ENCODE results near the gene FAM181A. TPM values are rescaled to one million over a fixed set of nuclear protein-coding genes. Genes with fewer than 3 reads are reported as not detected.

Gene FAM181A
- total and polyA plus RNA-seq, 4 donors, result not detected

DNA sequence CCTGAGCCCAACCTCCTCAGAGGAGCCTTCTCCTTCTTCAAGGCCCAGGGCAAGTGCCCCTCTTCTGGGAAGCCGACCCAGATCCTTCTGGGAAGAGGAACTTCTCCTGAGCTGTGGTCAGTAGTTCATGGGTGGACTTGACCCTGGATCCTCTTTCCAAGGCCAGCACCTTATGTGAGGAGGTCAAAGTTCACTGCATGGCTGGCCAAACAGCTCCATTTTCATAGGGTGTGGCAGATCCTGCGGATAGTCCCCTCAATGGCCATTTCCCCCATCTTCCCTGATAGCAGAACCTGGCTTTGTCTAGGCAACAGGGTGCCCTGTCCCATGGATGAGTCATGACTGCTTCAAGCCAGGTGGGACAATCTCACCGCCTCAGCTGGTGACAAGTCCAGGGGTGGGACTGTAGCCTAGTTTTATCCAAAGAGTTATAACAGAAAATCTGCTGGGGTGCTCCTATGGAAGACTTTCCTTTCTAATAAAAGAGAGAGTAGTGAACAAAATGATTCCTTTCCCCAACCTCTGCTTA, 38.9 kb downstream of the FAM181A start:
- 95 to 96% methylated on average over 3 of the region's 3 CpGs for WGBS, 2 donors
- Histone ChIP-seq H3K27ac (ENCODE audit: low read depth in 1 of 2, low read length in 2 of 2) (peak overlapping the region; percentile 87 to 99), H3K4me3 (ENCODE audit: low read length in 2 of 2) (no peak overlapping the region), H3K9me3 (ENCODE audit: control insufficient read depth, low read length) (no peaks in the 10 kb centered on the region), H3K36me3 (ENCODE audit: control insufficient read depth in 1 of 2, insufficient read depth in 2 of 2, low read length in 1 of 2) (peaks cover 0 to 5% of the 10 kb centered on the region in 2 donors), H3K4me1 (ENCODE audit: control insufficient read depth in 1 of 2, insufficient read depth in 2 of 2, low read length in 2 of 2) (peaks cover 0 to 3% of the 10 kb centered on the region in 2 donors), H3K27me3 (ENCODE audit: control insufficient read depth in 1 of 2, insufficient read depth in 2 of 2, low read length in 1 of 2) (no peaks in the 10 kb centered on the region)
- DNase-seq (no peak), ATAC-seq (ENCODE audit: low FRiP score) (no peak)
- intact Hi-C loops (cut with DNase I), result no loop called here

DNA sequence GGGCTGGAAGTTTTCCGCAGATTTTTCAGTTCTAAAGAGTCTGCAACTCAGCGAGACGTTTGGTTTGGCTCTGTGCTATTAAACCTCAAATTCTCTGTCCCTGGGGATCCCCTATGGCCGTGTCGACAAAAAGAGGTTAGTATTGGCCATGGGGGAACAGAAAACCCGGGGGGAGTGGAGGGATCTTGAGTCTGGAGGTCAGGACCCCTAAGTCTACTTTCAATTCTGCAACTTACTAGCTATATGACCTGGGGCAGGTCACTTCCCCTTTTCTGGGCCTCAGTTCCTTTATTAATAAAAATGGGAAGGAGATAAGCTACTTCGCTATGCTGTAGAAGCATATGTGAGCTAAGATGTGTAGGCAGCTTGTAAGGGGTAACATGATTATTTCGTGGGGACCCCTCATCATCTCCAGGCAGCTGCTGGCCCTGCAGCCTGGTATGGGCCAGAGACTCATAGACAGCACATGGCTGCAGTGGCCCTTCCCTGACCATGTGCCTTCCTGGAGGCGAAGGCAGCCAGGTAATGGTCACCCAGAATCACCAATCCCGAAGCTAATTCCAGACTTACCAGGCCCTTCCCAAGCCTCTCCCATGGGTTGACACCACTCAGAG, 40.6 kb downstream of the FAM181A start:
- intact Hi-C loops (cut with DNase I), result no loop called here
- no peaks in the 10 kb centered on the region for H3K27me3 ChIP-seq (ENCODE audit: control insufficient read depth in 1 of 2, insufficient read depth in 2 of 2, low read length in 1 of 2)
- no peak for DNase-seq
- no peak overlapping the region for H3K4me3 ChIP-seq (ENCODE audit: low read length in 2 of 2)
- peak overlapping the region; percentile 62 to 81 for H3K27ac ChIP-seq (ENCODE audit: low read depth in 1 of 2, low read length in 2 of 2)
- H3K4me1 ChIP-seq (ENCODE audit: control insufficient read depth in 1 of 2, insufficient read depth in 2 of 2, low read length in 2 of 2), result peaks cover 0 to 3% of the 10 kb centered on the region in 2 donors
- H3K9me3 ChIP-seq (ENCODE audit: control insufficient read depth, low read length), result no peaks in the 10 kb centered on the region
- 32 to 40% methylated on average over 10 of the region's 10 CpGs for WGBS, 2 donors
- peaks cover 0 to 5% of the 10 kb centered on the region in 2 donors for H3K36me3 ChIP-seq (ENCODE audit: control insufficient read depth in 1 of 2, insufficient read depth in 2 of 2, low read length in 1 of 2)
- no peak for ATAC-seq (ENCODE audit: low FRiP score)

DNA sequence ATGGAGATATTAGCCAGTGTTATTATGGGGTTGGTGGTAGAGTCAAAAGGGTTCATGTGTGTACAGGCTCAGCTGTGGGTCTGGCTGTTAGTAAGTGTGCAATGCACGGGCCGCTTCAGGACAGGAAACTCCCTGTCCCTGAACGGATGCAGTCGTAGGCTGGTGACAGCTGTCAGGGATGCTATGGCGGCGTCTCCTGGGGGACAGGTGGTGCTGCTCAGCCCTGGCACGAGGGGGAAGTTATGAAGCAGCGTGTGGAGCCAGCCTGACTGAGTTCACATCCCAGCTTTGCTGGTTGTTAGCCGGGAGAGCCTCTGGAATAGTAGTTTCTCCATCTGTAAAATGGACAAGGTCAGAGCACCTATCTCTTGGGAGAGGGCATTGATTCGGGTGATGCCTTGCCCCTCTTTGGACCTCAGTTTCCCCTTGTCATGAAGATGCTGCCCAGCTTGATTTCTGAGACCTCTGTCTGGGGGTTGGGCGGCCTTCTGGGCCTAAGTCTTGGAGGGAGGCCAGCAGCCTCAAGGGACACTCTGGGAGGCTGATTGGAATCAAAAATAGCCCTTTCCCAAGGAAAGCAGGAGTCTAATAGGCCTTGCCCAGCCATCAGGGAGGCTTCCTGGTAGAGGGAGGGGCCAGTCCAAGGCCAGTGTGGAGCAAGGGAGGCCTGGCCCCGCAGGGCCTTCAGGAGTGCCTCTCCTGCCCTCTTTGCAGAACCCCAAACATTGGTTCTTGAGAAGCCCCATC, 42.1 kb downstream of the FAM181A start:
- Histone ChIP-seq H3K36me3 (ENCODE audit: control insufficient read depth in 1 of 2, insufficient read depth in 2 of 2, low read length in 1 of 2) (peaks cover 0 to under 1% of the 10 kb centered on the region in 2 donors), H3K27ac (ENCODE audit: low read depth in 1 of 2, low read length in 2 of 2) (peak overlapping the region; percentile 72 to 91), H3K4me3 (ENCODE audit: low read length in 2 of 2) (no peak overlapping the region), H3K4me1 (ENCODE audit: control insufficient read depth in 1 of 2, insufficient read depth in 2 of 2, low read length in 2 of 2) (peaks cover 0 to 6% of the 10 kb centered on the region in 2 donors), H3K27me3 (ENCODE audit: control insufficient read depth in 1 of 2, insufficient read depth in 2 of 2, low read length in 1 of 2) (no peaks in the 10 kb centered on the region), H3K9me3 (ENCODE audit: control insufficient read depth, low read length) (no peaks in the 10 kb centered on the region)
- intact Hi-C loops (cut with DNase I), result no loop called here
- ATAC-seq (ENCODE audit: low FRiP score) (peak; percentile 67), DNase-seq (peak in 1 of 2 donors; percentile 67)
- 46 to 50% methylated on average over 12 of the region's 12 CpGs for WGBS, 2 donors

DNA sequence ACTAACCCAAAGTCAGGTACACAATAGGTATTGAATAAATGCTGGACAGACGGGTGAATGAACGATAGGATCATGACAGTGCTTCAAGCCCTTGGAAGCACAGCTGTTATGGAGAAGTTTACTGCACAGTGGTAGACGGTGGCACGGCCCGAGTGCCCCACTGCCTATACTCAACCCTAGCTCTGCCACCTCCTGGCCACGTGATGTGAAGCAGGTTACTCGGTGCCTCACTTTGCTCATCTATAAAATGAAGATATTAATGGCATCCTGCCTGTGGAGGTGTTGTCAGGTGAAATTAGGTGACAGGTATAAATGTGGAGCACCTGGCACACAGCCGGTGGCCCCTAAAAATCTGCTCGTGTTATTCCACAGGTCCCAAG, 43.4 kb downstream of the FAM181A start:
- intact Hi-C loops (cut with DNase I), result no loop called here
- no peaks in the 10 kb centered on the region for H3K9me3 ChIP-seq (ENCODE audit: control insufficient read depth, low read length)
- H3K4me1 ChIP-seq (ENCODE audit: control insufficient read depth in 1 of 2, insufficient read depth in 2 of 2, low read length in 2 of 2), result peaks cover 0 to 6% of the 10 kb centered on the region in 2 donors
- 37 to 48% methylated on average over 9 of the region's 9 CpGs for WGBS, 2 donors
- peak overlapping the region; percentile 71 to 91 for H3K27ac ChIP-seq (ENCODE audit: low read depth in 1 of 2, low read length in 2 of 2)
- H3K4me3 ChIP-seq (ENCODE audit: low read length in 2 of 2), result no peak overlapping the region
- H3K36me3 ChIP-seq (ENCODE audit: control insufficient read depth in 1 of 2, insufficient read depth in 2 of 2, low read length in 1 of 2), result no peaks in the 10 kb centered on the region
- no peak for ATAC-seq (ENCODE audit: low FRiP score)
- H3K27me3 ChIP-seq (ENCODE audit: control insufficient read depth in 1 of 2, insufficient read depth in 2 of 2, low read length in 1 of 2), result no peaks in the 10 kb centered on the region
- DNase-seq, result no peak

DNA sequence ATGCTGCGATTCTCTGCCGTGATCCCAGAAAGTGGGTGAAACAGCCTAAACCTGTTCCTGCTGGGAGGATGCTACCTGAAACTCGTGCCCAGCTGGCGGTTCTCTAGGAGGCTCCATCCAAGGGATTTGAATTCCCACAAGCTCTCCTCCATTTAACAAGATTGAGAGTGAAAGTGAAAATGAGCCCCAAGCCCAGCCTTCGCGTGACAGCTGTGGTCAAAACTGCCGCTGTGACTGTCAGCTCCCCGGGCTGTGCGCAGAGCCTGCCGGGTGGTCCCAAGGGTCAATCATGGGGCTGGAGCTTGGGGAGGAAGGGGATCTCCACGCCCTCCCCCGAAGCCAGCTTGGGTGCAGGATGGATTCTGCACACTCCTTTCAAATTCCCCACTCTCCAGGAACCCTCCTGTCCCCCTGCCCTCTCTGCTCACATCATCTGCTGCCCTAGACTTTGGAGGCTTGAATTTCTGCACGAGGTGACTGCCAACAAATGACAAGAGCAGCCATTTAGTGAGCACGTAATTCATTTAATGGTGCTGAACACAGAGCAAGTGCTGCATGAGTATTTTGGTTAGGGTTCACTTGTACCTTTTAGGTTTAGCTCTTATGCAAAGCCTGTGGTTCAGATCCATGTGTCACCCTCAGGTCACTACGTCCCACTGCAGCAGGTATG, 44.0 kb downstream of the FAM181A start:
- H3K4me1 ChIP-seq (ENCODE audit: control insufficient read depth in 1 of 2, insufficient read depth in 2 of 2, low read length in 2 of 2), result peaks cover 0 to 3% of the 10 kb centered on the region in 2 donors
- intact Hi-C loops (cut with DNase I), result no loop called here
- WGBS, 2 donors, result 59 to 66% methylated on average over 15 of the region's 15 CpGs
- H3K36me3 ChIP-seq (ENCODE audit: control insufficient read depth in 1 of 2, insufficient read depth in 2 of 2, low read length in 1 of 2), result no peaks in the 10 kb centered on the region
- H3K9me3 ChIP-seq (ENCODE audit: control insufficient read depth, low read length), result no peaks in the 10 kb centered on the region
- ATAC-seq (ENCODE audit: low FRiP score) (no peak), DNase-seq (no peak)
- H3K27me3 ChIP-seq (ENCODE audit: control insufficient read depth in 1 of 2, insufficient read depth in 2 of 2, low read length in 1 of 2), result no peaks in the 10 kb centered on the region
- no peak overlapping the region for H3K4me3 ChIP-seq (ENCODE audit: low read length in 2 of 2)
- H3K27ac ChIP-seq (ENCODE audit: low read depth in 1 of 2, low read length in 2 of 2), result peak overlapping the region; percentile 38 to 71

DNA sequence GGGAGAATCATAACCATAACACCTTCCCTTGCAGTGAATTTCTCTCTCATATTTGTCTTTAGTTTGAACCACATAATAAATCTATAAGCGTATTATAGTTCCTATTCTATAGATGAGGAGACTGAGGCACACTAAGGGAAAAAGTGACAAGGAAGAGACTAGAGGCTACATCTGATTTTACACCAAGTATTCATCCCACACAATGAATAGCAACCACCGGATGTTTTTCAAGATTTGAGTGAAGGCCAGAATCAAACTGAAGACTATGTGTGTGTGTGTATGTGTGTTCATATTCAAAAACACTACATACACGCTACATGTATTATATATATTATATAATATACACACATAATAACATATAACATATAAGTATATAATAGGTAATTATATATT, 44.5 kb downstream of the FAM181A start:
- H3K27ac ChIP-seq (ENCODE audit: low read depth in 1 of 2, low read length in 2 of 2), result peak overlapping the region in 1 of 2 donors; percentile 38
- no peaks in the 10 kb centered on the region for H3K36me3 ChIP-seq (ENCODE audit: control insufficient read depth in 1 of 2, insufficient read depth in 2 of 2, low read length in 1 of 2)
- no peak overlapping the region for H3K4me3 ChIP-seq (ENCODE audit: low read length in 2 of 2)
- DNase-seq (no peak), ATAC-seq (ENCODE audit: low FRiP score) (no peak)
- H3K9me3 ChIP-seq (ENCODE audit: control insufficient read depth, low read length), result no peaks in the 10 kb centered on the region
- peaks cover 0 to 3% of the 10 kb centered on the region in 2 donors for H3K4me1 ChIP-seq (ENCODE audit: control insufficient read depth in 1 of 2, insufficient read depth in 2 of 2, low read length in 2 of 2)
- whole genome bisulfite sequencing, 2 donors, result 43 to 68% methylated on average over 3 of the region's 3 CpGs
- H3K27me3 ChIP-seq (ENCODE audit: control insufficient read depth in 1 of 2, insufficient read depth in 2 of 2, low read length in 1 of 2), result no peaks in the 10 kb centered on the region
- intact Hi-C loops (cut with DNase I), result no loop called here

DNA sequence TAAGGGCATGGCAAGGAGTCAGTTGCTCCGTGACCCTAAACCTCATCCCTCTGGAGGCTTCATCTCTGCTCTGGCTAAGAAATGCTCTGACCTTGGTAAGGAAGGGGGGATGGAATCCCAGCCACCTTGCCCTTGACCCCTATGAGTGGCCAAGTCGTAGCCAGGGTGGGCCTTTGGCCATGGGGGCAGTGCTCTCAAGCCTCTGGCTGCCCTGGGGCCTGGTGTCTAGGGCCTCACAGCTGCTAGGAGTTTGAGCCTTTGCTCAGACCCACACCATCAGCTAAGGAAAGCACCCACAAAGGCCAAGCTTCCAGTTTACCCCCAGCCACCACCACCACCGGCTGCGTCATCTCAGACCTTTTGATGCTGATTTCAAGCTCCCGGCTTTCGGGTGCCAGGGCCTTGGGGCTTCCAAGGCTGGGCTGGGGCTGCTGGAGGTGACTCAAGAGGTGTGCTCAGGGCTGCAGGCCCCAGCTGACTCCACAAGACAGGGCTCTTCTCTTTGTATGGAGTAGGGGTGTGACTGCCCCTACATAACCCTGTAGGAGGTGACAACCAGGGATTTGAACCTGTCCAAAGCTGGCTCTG, 45.6 kb downstream of the FAM181A start:
- DNase-seq (no peak), ATAC-seq (ENCODE audit: low FRiP score) (no peak)
- H3K4me1 ChIP-seq (ENCODE audit: control insufficient read depth in 1 of 2, insufficient read depth in 2 of 2, low read length in 2 of 2), result peaks cover 0 to 3% of the 10 kb centered on the region in 2 donors
- H3K9me3 ChIP-seq (ENCODE audit: control insufficient read depth, low read length), result no peaks in the 10 kb centered on the region
- 54 to 59% methylated on average over 6 of the region's 6 CpGs for WGBS, 2 donors
- H3K36me3 ChIP-seq (ENCODE audit: control insufficient read depth in 1 of 2, insufficient read depth in 2 of 2, low read length in 1 of 2), result no peaks in the 10 kb centered on the region
- no peak overlapping the region for H3K4me3 ChIP-seq (ENCODE audit: low read length in 2 of 2)
- no peaks in the 10 kb centered on the region for H3K27me3 ChIP-seq (ENCODE audit: control insufficient read depth in 1 of 2, insufficient read depth in 2 of 2, low read length in 1 of 2)
- intact Hi-C loops (cut with DNase I), result no loop called here
- peak overlapping the region; percentile 3 to 4 for H3K27ac ChIP-seq (ENCODE audit: low read depth in 1 of 2, low read length in 2 of 2)

DNA sequence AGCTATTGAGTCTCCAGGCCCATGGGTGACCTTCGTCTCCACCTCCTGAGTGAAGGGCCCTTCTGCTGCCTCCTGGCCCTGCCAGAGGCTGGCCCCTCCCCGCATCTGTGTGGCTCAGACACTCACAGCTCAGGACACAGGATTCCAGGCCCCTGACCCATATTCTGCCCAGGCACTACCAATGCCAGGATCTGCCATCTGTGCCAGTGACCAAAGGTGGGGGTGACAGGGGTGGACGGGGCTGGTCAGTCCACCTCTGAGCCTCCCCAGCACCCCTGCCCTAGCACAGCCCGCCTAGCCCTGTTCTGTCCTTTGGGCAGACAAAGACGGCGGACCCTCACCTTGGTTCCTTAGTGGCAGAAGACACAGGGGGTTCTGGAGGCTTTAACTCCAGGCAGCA, 46.5 kb downstream of the FAM181A start:
- peak overlapping the region in 1 of 2 donors; percentile 30 for H3K27ac ChIP-seq (ENCODE audit: low read depth in 1 of 2, low read length in 2 of 2)
- H3K9me3 ChIP-seq (ENCODE audit: control insufficient read depth, low read length), result no peaks in the 10 kb centered on the region
- peaks cover 0 to 3% of the 10 kb centered on the region in 2 donors for H3K4me1 ChIP-seq (ENCODE audit: control insufficient read depth in 1 of 2, insufficient read depth in 2 of 2, low read length in 2 of 2)
- WGBS, 2 donors, result 45 to 53% methylated on average over 6 of the region's 6 CpGs
- ATAC-seq (ENCODE audit: low FRiP score), result no peak
- H3K27me3 ChIP-seq (ENCODE audit: control insufficient read depth in 1 of 2, insufficient read depth in 2 of 2, low read length in 1 of 2), result no peaks in the 10 kb centered on the region
- intact Hi-C loops (cut with DNase I), result no loop called here
- DNase-seq, result no peak
- H3K36me3 ChIP-seq (ENCODE audit: control insufficient read depth in 1 of 2, insufficient read depth in 2 of 2, low read length in 1 of 2), result no peaks in the 10 kb centered on the region
- no peak overlapping the region for H3K4me3 ChIP-seq (ENCODE audit: low read length in 2 of 2)

Measured in aorta (tissue), 5 donors.